ENCODE data around the gene MEX3C. TPM values are rescaled to one million over a fixed set of nuclear protein-coding genes. Genes with fewer than 3 reads are reported as not detected.
A peak's percentile ranks its signal among the peaks of the same experiment; 100 is the strongest.

MEX3C gene
- total RNA-seq, 2 experiments from 2014 or later, result 41.9 to 43.4 TPM

GRCh38 chr18:51146909-51147308, 50.6 kb downstream of the MEX3C start:
- CTCF ChIA-PET (ENCODE audit: unreplicated experiment), result no interaction called here

GRCh38 chr18:51138936-51139335, 58.5 kb downstream of the MEX3C start:
- no TSS peak for BruUV-seq (replicated peaks)
- H3K9me3 ChIP-seq (ENCODE audit: low read length), result no peaks in the 10 kb centered on the region
- H2AFZ ChIP-seq (ENCODE audit: low read length), result peak overlapping the region; percentile 46; the same call in 1 of the 2 replicates
- peak overlapping the region; percentile 46; the same call in 1 of the 2 replicates for H3K4me2 ChIP-seq (ENCODE audit: low read length)
- no peaks in the 10 kb centered on the region for H4K20me1 ChIP-seq (ENCODE audit: insufficient read depth, low read length)
- no peaks in the 10 kb centered on the region for H3K79me2 ChIP-seq (ENCODE audit: insufficient read depth, low read depth, low read length)
- no peak overlapping the region for H3K27ac ChIP-seq (ENCODE audit: low read depth, low read length, poor library complexity, severe bottlenecking)
- TF ChIP-seq EZH2phosphoT487 (IDR thresholded peaks at IDR 0.05; ENCODE audit: borderline replicate concordance, low read depth, low read length), result no peak
- no peak for TF ChIP-seq CTCF (conservative IDR thresholded peaks at IDR 0.05; ENCODE audit: low read length)
- no peak for DNase-seq (ENCODE audit: low spot score)
- intact Hi-C loops (cut with micrococcal nuclease; ENCODE audit: unreplicated experiment), result no loop called here
- no peak overlapping the region for H3K4me3 ChIP-seq (ENCODE audit: low read depth, low read length, poor library complexity, severe bottlenecking)
- H3K9me2 ChIP-seq (ENCODE audit: insufficient read depth, low read length), result no peaks in the 10 kb centered on the region
- no peaks in the 10 kb centered on the region for H3K36me3 ChIP-seq (ENCODE audit: insufficient read depth, low read length)
- ChIA-PET POLR2A (no interaction called here), CTCF (ENCODE audit: unreplicated experiment) (no interaction called here)
- peaks cover 19% of the 10 kb centered on the region for H3K4me1 ChIP-seq (ENCODE audit: insufficient read depth, low read length, poor library complexity, severe bottlenecking)

More at GRCh38 chr18:51146909-51147308, 50.6 kb downstream of the MEX3C start:
- no peak for TF ChIP-seq CTCF (conservative IDR thresholded peaks at IDR 0.05; ENCODE audit: low read length)
- no peak for TF ChIP-seq EZH2phosphoT487 (IDR thresholded peaks at IDR 0.05; ENCODE audit: borderline replicate concordance, low read depth, low read length)
- Histone ChIP-seq H2AFZ (ENCODE audit: low read length) (no peak overlapping the region), H3K9me2 (ENCODE audit: insufficient read depth, low read length) (no peaks in the 10 kb centered on the region), H3K36me3 (ENCODE audit: insufficient read depth, low read length) (no peaks in the 10 kb centered on the region), H3K4me2 (ENCODE audit: low read length) (no peak overlapping the region), H3K79me2 (ENCODE audit: insufficient read depth, low read depth, low read length) (no peaks in the 10 kb centered on the region), H3K27ac (ENCODE audit: low read depth, low read length, poor library complexity, severe bottlenecking) (no peak overlapping the region), H4K20me1 (ENCODE audit: insufficient read depth, low read length) (no peaks in the 10 kb centered on the region), H3K9me3 (ENCODE audit: low read length) (no peaks in the 10 kb centered on the region), H3K4me3 (ENCODE audit: low read depth, low read length, poor library complexity, severe bottlenecking) (no peak overlapping the region), H3K4me1 (ENCODE audit: insufficient read depth, low read length, poor library complexity, severe bottlenecking) (peaks cover 13% of the 10 kb centered on the region)
- no peak for DNase-seq (ENCODE audit: low spot score)
- BruUV-seq (replicated peaks), result no TSS peak
- intact Hi-C loops (cut with micrococcal nuclease; ENCODE audit: unreplicated experiment), result no loop called here
- POLR2A ChIA-PET, result no interaction called here

- no peak for DNase-seq (ENCODE audit: low spot score)
- no peaks in the 10 kb centered on the region for H3K9me2 ChIP-seq (ENCODE audit: insufficient read depth, low read length)
- ChIA-PET CTCF (ENCODE audit: unreplicated experiment) (no interaction called here), POLR2A (no interaction called here)
- intact Hi-C loops (cut with micrococcal nuclease; ENCODE audit: unreplicated experiment), result no loop called here
- no peaks in the 10 kb centered on the region for H3K36me3 ChIP-seq (ENCODE audit: insufficient read depth, low read length)
- no peak overlapping the region for H3K4me2 ChIP-seq (ENCODE audit: low read length)
- H4K20me1 ChIP-seq (ENCODE audit: insufficient read depth, low read length), result no peaks in the 10 kb centered on the region
- no TSS peak for BruUV-seq (replicated peaks)
- H3K79me2 ChIP-seq (ENCODE audit: insufficient read depth, low read depth, low read length), result no peaks in the 10 kb centered on the region
- H2AFZ ChIP-seq (ENCODE audit: low read length), result no peak overlapping the region; the same call in 1 of the 2 replicates
- peaks cover 19% of the 10 kb centered on the region for H3K4me1 ChIP-seq (ENCODE audit: insufficient read depth, low read length, poor library complexity, severe bottlenecking)
- H3K9me3 ChIP-seq (ENCODE audit: low read length), result no peaks in the 10 kb centered on the region
- TF ChIP-seq CTCF (conservative IDR thresholded peaks at IDR 0.05; ENCODE audit: low read length), result no peak
- no peak for TF ChIP-seq EZH2phosphoT487 (IDR thresholded peaks at IDR 0.05; ENCODE audit: borderline replicate concordance, low read depth, low read length)
- no peak overlapping the region for H3K27ac ChIP-seq (ENCODE audit: low read depth, low read length, poor library complexity, severe bottlenecking)
- no peak overlapping the region for H3K4me3 ChIP-seq (ENCODE audit: low read depth, low read length, poor library complexity, severe bottlenecking)
These were observed 59.6 kb downstream of the MEX3C start for GRCh38 chr18:51137891-51138290.
